ENCODE results near the gene RBMS3.
A peak's percentile ranks its signal among the peaks of the same experiment; 100 is the strongest.

The RBMS3 gene

GRCh38 chr3:29610781-29611180, 329.9 kb downstream of the RBMS3 start:
- FAIRE-seq = no peak

DNA sequence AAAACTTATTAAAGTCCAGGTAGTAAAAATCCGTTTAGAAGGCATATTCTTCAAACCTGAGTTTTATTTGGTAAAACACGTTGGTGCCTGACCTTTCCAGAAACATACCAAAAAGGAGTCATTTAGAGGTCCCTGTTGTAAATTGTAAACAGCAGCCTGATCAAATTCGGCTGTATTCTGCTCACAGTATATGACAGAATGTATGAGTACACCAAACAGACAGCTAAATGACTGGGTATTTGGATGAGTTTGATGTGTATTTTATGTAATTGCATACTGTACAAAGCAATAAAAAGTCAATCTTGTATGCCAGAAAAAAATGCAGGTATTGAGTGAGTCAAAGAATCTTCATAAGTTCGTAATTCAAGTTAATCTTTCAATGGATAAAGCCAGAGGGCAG, 330.4 kb downstream of the RBMS3 start:
- FAIRE-seq = no peak

More at GRCh38 chr3:29610781-29611180, 329.9 kb downstream of the RBMS3 start:
- DNase-seq (ENCODE audit: low spot score) = no peak

DNA sequence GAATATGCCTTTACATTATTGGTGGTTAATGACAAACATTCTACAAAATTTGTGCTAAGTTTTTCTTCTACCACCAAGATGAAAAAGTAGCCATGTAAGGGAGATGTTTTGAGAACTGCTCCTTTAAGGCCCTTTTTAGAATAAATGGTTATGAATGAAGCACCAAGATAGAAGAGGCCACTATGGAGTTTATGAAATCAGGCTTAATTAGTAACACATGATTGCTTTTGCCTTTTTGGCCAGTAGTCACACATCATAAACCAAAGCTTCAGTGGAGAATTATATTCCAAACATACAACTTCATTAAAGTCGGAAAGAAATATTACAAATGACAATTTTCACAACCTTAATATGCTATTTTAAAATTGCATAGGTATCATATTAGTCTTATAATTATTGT, 331.7 kb downstream of the RBMS3 start:
- DNase-seq (ENCODE audit: low spot score) = no peak
- no peak for FAIRE-seq

More for the DNA sequence above, 330.4 kb downstream of the RBMS3 start:
- no peak for DNase-seq (ENCODE audit: low spot score)

DNA sequence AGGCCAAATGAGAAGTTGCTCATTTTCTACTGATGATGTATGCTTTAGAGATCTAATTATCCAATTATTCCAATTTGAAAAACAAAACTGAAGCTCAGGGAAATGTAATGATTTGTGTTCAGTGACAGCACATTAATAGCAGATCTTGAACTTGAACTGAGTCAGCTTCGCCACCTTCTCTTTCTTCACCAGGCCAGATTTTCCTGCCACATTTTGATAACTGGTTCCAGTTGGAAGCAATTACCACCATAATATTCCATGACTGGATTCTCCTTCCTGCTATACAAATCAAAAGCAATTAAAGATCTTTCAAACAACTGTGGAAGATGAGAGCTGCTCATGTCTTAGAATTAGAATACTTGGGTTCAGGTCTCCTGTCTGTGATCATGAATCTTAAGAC, 334.1 kb downstream of the RBMS3 start:
- FAIRE-seq = no peak

GRCh38 chr3:29618395-29619282, 337.8 kb downstream of the RBMS3 start:
- FAIRE-seq = no peak

More for the DNA sequence above, 334.1 kb downstream of the RBMS3 start:
- DNase-seq (ENCODE audit: low spot score) = no peak

GRCh38 chr3:29619676-29620075, 338.8 kb downstream of the RBMS3 start:
- DNase-seq (ENCODE audit: low spot score) (no peak), FAIRE-seq (no peak)

More at GRCh38 chr3:29618395-29619282, 337.8 kb downstream of the RBMS3 start:
- DNase-seq (ENCODE audit: low spot score) = no peak

GRCh38 chr3:29627136-29628117, 346.6 kb downstream of the RBMS3 start:
- FAIRE-seq (no peak), DNase-seq (ENCODE audit: low spot score) (no peak)

DNA sequence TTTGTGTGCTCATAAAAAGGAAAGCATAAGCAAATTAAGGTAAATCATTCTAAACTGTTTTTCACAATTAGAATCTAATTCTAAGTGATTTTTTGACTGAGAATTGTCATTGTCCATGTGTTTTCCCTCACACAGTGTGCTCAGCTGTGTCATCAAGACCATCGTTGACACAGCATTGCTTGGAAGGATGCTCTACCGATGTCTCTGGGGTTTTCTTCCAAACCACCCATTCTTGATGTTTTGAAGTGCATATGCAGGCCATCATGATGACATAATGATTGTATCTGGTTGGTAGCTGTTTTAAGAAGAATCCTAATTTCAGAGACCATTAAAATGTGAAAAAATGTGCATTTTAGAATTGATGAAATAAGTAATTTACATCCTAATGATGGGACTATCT, 347.9 kb downstream of the RBMS3 start:
- DNase-seq (ENCODE audit: low spot score) = no peak
- no peak for FAIRE-seq

- FAIRE-seq = no peak
- DNase-seq (ENCODE audit: low spot score) = no peak
These were observed 355.0 kb downstream of the RBMS3 start for GRCh38 chr3:29635888-29636287.

GRCh38 chr3:29637068-29637467, 356.2 kb downstream of the RBMS3 start:
- FAIRE-seq (no peak), DNase-seq (ENCODE audit: low spot score) (no peak)

DNA sequence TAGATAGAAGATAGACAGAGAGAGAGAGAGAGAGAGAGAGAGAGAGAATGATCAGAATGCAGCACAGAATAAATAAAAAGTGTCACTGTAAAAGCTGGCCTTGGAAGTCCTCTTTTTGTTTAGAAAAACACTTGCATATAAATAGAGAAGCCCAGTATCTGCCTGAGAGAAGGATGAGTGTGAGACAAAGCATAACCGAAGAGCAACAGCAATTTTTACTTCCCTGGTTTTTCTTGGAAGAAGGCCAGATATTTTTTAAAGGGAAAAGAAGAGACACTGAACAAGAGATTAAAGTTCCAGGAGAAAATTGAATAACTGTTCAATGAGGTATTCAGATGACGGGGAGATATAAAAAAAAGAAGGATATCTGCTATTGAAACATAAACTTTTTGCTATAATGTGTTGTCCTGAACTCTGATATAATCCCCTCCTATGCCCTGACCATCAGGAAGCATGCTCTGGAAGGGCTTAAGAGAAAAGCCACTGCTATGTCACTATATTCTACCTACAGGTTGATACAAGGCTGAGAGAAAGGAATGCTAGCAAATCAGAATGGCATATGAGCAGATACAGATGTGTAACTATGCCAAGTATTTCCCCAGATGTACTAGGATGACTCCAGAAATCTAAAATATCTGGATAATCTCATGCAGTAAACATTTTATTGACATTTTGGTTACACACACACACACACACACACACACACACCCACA, 358.9 kb downstream of the RBMS3 start:
- no peak for DNase-seq (ENCODE audit: low spot score)
- no peak for FAIRE-seq

GRCh38 chr3:29642393-29643033, 361.6 kb downstream of the RBMS3 start:
- no peak for FAIRE-seq
- peak; percentile 14 for DNase-seq (ENCODE audit: low spot score)

GRCh38 chr3:29643034-29643425, 362.2 kb downstream of the RBMS3 start:
- no peak for FAIRE-seq
- DNase-seq (ENCODE audit: low spot score) = no peak

- DNase-seq (ENCODE audit: low spot score) (no peak), FAIRE-seq (no peak)
These were observed 363.4 kb downstream of the RBMS3 start for GRCh38 chr3:29644261-29644660.

GRCh38 chr3:29644956-29645636, 364.2 kb downstream of the RBMS3 start:
- no peak for FAIRE-seq
- no peak for DNase-seq (ENCODE audit: low spot score)

- no peak for FAIRE-seq
These were observed 365.2 kb downstream of the RBMS3 start for GRCh38 chr3:29646043-29646442.

DNA sequence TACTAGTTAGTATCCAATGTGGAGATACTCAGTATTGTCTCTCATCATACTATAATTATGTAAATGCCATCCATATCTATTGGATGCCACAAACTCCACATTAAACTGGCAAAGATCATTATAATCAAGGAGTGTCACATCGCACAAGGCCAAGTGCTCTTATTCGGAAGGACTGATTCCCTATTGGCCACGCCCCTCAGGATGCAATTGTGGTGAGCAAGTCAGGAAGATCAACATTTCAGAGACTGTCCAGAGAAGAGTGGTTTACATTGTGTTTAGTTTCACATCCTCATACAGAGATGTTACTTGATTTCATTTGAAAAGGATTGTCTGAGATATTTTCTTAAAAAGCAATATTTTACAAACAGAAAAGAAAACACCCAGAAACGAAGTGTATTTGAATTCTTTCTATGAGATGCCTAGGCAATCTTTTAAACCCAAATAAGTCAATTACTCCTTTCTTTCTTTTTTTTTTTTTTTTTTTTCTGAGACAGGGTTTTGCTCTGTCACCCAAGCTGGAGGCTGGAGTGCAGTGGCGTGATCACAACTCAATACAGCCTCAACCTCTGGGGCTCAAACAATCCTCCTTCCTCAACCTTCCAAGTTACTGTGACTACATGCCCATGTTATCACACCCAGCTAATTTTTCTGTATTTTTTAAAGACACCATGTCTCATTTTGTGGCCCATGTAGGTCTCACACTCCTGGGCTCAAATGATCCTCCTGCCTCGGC, 369.1 kb downstream of the RBMS3 start:
- FAIRE-seq (no peak), DNase-seq (ENCODE audit: low spot score) (no peak)

More at GRCh38 chr3:29646043-29646442, 365.2 kb downstream of the RBMS3 start:
- no peak for DNase-seq (ENCODE audit: low spot score)

DNA sequence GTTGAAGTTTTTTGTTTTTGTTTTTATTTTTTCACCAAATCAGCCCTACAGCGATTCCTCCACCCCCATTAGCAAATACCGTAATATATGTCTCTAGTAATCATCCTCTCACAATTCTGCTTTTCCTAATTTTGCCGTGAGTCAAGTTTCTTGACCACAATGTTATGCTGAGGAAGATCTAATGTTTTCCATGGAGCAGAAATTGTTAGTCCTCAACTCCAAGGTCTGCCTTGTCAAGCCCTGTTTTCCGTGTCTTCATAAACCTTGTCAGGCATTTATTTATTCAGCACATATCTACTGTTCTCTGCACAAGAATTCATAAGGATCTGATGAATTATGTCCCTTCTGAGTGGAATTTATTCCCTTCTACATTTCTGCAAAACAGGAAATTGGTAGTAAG, 372.8 kb downstream of the RBMS3 start:
- no peak for FAIRE-seq
- DNase-seq (ENCODE audit: low spot score) = no peak

GRCh38 chr3:29655015-29655747, 374.3 kb downstream of the RBMS3 start:
- no peak for DNase-seq (ENCODE audit: low spot score)

More at GRCh38 chr3:29655015-29655747, 374.3 kb downstream of the RBMS3 start:
- no peak for FAIRE-seq
